ENCODE measurements around the gene CADM2.

The CADM2 gene

GRCh38 chr3:86073799-86074198 lies 1115.0 kb downstream of the CADM2 start:
- H3K4me3 ChIP-seq (ENCODE audit: low read length): no peak overlapping the region
- no peak for TF ChIP-seq CTCF (conservative IDR thresholded peaks at IDR 0.05; ENCODE audit: low read depth, low read length)
- no peak for DNase-seq (ENCODE audit: low read depth)

- no peak for TF ChIP-seq CTCF (conservative IDR thresholded peaks at IDR 0.05; ENCODE audit: low read depth, low read length)
- H3K4me3 ChIP-seq (ENCODE audit: low read length): no peak overlapping the region
Observed at GRCh38 chr3:86087160-86087871, 1128.5 kb downstream of the CADM2 start.

GRCh38 chr3:86104154-86104553 lies 1145.4 kb downstream of the CADM2 start:
- TF ChIP-seq CTCF (conservative IDR thresholded peaks at IDR 0.05; ENCODE audit: low read depth, low read length): no peak

More at GRCh38 chr3:86087160-86087871, 1128.5 kb downstream of the CADM2 start:
- peak; percentile 16 for DNase-seq (ENCODE audit: low read depth)

GRCh38 chr3:86109434-86109833 lies 1150.6 kb downstream of the CADM2 start:
- H3K4me3 ChIP-seq (ENCODE audit: low read length): no peak overlapping the region
- no peak for DNase-seq (ENCODE audit: low read depth)
- no peak for TF ChIP-seq CTCF (conservative IDR thresholded peaks at IDR 0.05; ENCODE audit: low read depth, low read length)

More at GRCh38 chr3:86104154-86104553, 1145.4 kb downstream of the CADM2 start:
- no peak for DNase-seq (ENCODE audit: low read depth)
- no peak overlapping the region for H3K4me3 ChIP-seq (ENCODE audit: low read length)
